Pancreas (tissue), 10 donors: ENCODE results near the gene RRM2. TPM values are rescaled to one million over a fixed set of nuclear protein-coding genes. Genes with fewer than 3 reads are reported as not detected.
A peak's percentile ranks its signal among the peaks of the same experiment; 100 is the strongest.

Experiments used
- ATAC-seq, 4 donors: fragments of 200-7000 bp; cut with Tn5 transposase; one replicate each; pipeline versions ENCODE4 v1.8.0 to v1.9.1; 2020; ENCODE audit warnings: mild to moderate bottlenecking in 4 of 4, moderate library complexity in 4 of 4
- DNase-seq, 6 donors: peaks; one replicate each; pipeline ENCODE4 v3.0.0-alpha.2; 2020
- FAIRE-seq: peaks from 2 replicates; lab custom pipeline; 2012; peaks lifted over from hg19 to GRCh38; lab: Jason Lieb, UNC
- H3K27ac ChIP-seq, 4 donors: fragments of 200-600 bp; sonication (generic); 1 replicate in 3 of 4; 2 replicates in 1 of 4; pipeline versions ENCODE4 v1.5.0 to v1.8.0; 2020
- H3K27me3 ChIP-seq, 4 donors: fragments of 200-600 bp; one replicate each; pipeline ENCODE4 v1.8.0; 2021
- H3K36me3 ChIP-seq, 3 donors: fragments of 200-600 bp; sonication (generic) in 1 of 3; one replicate each; pipeline versions ENCODE4 v1.5.0 to v1.8.0; 2020 to 2021
- H3K4me1 ChIP-seq, 3 donors: fragments of 200-600 bp; one replicate each; pipeline ENCODE4 v1.8.0; 2021
- H3K4me3 ChIP-seq, 4 donors: fragments of 200-600 bp; sonication (generic) in 2 of 4; one replicate each; pipeline versions ENCODE4 v1.5.0 to v1.8.0; 2020 to 2021
- H3K9me3 ChIP-seq, 4 donors: fragments of 200-600 bp; one replicate each; pipeline ENCODE4 v1.8.0; 2021
- CTCF ChIP-seq, 4 donors: fragments of 200-600 bp; sonication (generic) in 3 of 4; IDR thresholded peaks; one replicate each; pipeline versions ENCODE4 v1.5.0 to v1.8.0; 2021; ENCODE audit warnings: antibody characterized with exemption in 4 of 4
- WGBS, 2 donors: extraction: QIAGEN DNeasy Blood & Tissue Kit; methylation state at CpG; one replicate each; pipeline ENCODE4 v1.1.7; 2013; 5-methylcytosine and 5-hydroxymethylcytosine counted together
- intact Hi-C, 3 donors: fragments of 100-400 bp; cut with DNase I; formaldehyde crosslinking; loops; one replicate each; pipeline versions ENCODE4 v1.11.1 to v1.14.2; 2022
- polyA plus RNA-seq, 2 donors: library from polyadenylated mRNA; stranded (reverse); fragments of 200-250 nt; gene quantifications; one replicate each; pipeline ENCODE4 v1.2.3, GENCODE V29; 2013
- total RNA-seq, 6 donors: library from RNA; stranded (reverse); fragmentation: NEBNext Ultra II Directional in 4 of 6; extraction: Animal tissue kit (Norgen Biotek cat#: 25700) in 4 of 6; gene quantifications; one replicate each; pipeline versions ENCODE4 v1.2.1 to v1.2.4, GENCODE V29; 2021 to 2023
- donor health status: healthy with polysubstance abuse.
- donor health status: DM: no; HTN: no; CAD: no; lungs with moderate emphysema.
- donor health status: DM: no; HTN: no; CAD: no.
- donor health status: control.
- donor health status: control.
- donor health status: Bipolar disorder and iron deficiency.
- donor health status: DM: yes; HTN: yes; CAD: no.
- donor health status: DM: no; HTN: no; CAD: no.
- donor health status: DM: no; HTN: no; CAD: no.
- donor health status: DM: yes; HTN: yes; CAD: no.

The RRM2 gene
- total and polyA plus RNA-seq, 8 donors: 0.16 to 3.0 (median 1.3) TPM

GRCh38 chr2:10161206-10161931 lies 38.8 kb downstream of the RRM2 start:
- intact Hi-C loops: no loop called here
- no peak for TF ChIP-seq CTCF (IDR thresholded peaks at IDR 0.05)
- 79 to 80% methylated on average over 12 of the region's 12 CpGs for WGBS, 2 donors
- no peak overlapping the region for H3K4me3 ChIP-seq
- no peaks in the 10 kb centered on the region for H3K9me3 ChIP-seq
- no peak for FAIRE-seq
- H3K4me1 ChIP-seq: no peaks in the 10 kb centered on the region
- DNase-seq: no peak
- H3K36me3 ChIP-seq: no peaks in the 10 kb centered on the region
- no peaks in the 10 kb centered on the region for H3K27me3 ChIP-seq
- ATAC-seq: no peak
- H3K27ac ChIP-seq: no peak overlapping the region

GRCh38 chr2:10161961-10162441 lies 39.5 kb downstream of the RRM2 start:
- 89% methylated on average over 22 of the region's 22 CpGs for WGBS, 2 donors
- DNase-seq (no peak), FAIRE-seq (no peak), ATAC-seq (no peak)
- Histone ChIP-seq H3K27ac (no peak overlapping the region), H3K4me3 (no peak overlapping the region), H3K36me3 (no peaks in the 10 kb centered on the region), H3K4me1 (no peaks in the 10 kb centered on the region), H3K9me3 (no peaks in the 10 kb centered on the region), H3K27me3 (no peaks in the 10 kb centered on the region)
- intact Hi-C loops: no loop called here
- TF ChIP-seq CTCF (IDR thresholded peaks at IDR 0.05): no peak

GRCh38 chr2:10162586-10163497 lies 40.3 kb downstream of the RRM2 start:
- Histone ChIP-seq H3K4me1 (no peaks in the 10 kb centered on the region), H3K27ac (no peak overlapping the region), H3K4me3 (no peak overlapping the region), H3K27me3 (no peaks in the 10 kb centered on the region), H3K9me3 (no peaks in the 10 kb centered on the region), H3K36me3 (no peaks in the 10 kb centered on the region)
- intact Hi-C loops: no loop called here
- DNase-seq (peak in 1 of 6 donors; percentile 50), FAIRE-seq (no peak), ATAC-seq (peak in 2 of 4 donors; percentile 46 to 54)
- TF ChIP-seq CTCF (IDR thresholded peaks at IDR 0.05): no peak
- 74 to 78% methylated on average over 18 of the region's 18 CpGs for WGBS, 2 donors

- Histone ChIP-seq H3K36me3 (no peaks in the 10 kb centered on the region), H3K4me3 (no peak overlapping the region), H3K27ac (no peak overlapping the region), H3K9me3 (no peaks in the 10 kb centered on the region), H3K4me1 (no peaks in the 10 kb centered on the region), H3K27me3 (no peaks in the 10 kb centered on the region)
- TF ChIP-seq CTCF (IDR thresholded peaks at IDR 0.05): no peak
- FAIRE-seq: no peak
- 83 to 86% methylated on average over 16 to 18 of the region's 18 CpGs for WGBS, 2 donors
- intact Hi-C loops: no loop called here
- no peak for ATAC-seq
- no peak for DNase-seq
Observed at GRCh38 chr2:10163498-10164486, 41.3 kb downstream of the RRM2 start.
